NK-92 (cell line): ENCODE data around the gene CD93.

Experiments used
- DNase-seq: peaks from one replicate; lab custom pipeline; 2025; ENCODE audit not compliant: unreplicated experiment; lab: John Stamatoyannopoulos, UW

Gene CD93

DNA sequence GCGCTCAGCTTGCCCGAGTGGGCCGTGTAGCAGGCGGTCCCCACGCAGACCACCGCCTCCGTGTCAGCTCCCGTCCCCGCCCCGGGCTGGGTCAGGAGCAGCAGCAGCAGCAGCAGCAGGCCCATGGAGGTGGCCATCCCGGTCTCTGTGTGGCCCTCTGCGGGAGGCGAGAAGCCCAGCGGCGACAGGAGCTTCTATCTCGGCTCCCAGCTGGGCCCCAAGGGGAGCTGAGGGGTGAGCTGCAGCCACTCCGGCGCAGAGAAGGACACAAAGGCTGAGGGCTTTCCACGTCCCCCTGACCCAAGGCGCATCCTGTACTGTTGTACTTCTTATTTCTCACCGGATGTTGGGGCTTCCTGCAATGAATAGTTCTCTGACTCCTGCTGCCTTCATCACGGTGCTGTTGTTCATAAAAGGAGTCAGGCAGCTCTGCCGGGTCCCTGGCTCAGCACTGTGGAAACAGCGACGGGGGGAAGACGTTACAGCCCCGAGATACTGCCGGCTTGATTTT, at the start of gene CD93:
TSS of gene CD93 (minus strand) at position 269 of the 511 bp plus-strand sequence. CDS start at position 137, 132 bp downstream.
- DNase-seq: no peak

DNA sequence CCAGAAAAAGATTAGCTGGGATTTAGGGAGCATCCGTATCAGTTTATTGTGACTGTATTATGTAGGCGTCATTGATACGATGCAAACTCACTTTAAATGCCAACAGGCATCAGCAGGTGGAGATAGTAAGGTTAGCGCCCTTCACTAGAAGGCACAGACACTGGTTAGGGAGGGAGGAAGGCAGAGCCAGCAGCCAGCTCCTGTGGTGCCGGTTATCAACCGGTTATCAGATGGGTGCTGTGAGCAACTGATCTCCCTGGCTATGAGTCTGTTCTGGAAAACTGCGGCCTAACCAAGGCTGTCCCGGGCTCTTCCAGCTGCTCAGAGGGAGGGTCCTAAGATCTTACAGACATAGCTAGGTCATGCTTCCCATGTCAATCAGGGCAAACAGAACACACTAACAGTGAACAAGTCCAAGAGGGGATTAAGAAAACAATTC, 47.5 kb upstream of the CD93 start:
- DNase-seq: no peak

- no peak for DNase-seq
Measured at GRCh38 chr20:23132930-23133559, 46.9 kb upstream of the CD93 start.

GRCh38 chr20:23132293-23132929, 46.3 kb upstream of the CD93 start:
- DNase-seq: no peak

DNA sequence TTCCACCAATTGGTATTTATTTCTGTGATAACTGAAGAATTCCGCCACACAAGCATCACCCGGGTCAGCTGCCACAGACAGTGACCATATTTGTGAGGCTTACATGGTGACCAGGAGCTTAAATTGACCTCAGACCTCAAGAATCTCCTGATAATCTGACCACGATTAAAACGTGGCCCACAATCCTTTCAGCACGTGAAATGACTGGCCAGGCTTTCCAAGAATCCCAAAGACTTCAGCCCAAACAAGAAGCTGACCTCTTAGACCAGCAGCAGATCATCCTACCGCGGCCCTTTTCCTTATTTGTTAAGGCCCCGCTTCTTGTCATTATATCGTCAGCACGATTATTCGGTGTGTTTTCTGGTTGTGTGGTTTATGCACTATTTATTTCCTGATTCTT, 45.6 kb upstream of the CD93 start:
- no peak for DNase-seq

- DNase-seq: no peak
Measured at GRCh38 chr20:23130622-23131140, 44.6 kb upstream of the CD93 start.

DNA sequence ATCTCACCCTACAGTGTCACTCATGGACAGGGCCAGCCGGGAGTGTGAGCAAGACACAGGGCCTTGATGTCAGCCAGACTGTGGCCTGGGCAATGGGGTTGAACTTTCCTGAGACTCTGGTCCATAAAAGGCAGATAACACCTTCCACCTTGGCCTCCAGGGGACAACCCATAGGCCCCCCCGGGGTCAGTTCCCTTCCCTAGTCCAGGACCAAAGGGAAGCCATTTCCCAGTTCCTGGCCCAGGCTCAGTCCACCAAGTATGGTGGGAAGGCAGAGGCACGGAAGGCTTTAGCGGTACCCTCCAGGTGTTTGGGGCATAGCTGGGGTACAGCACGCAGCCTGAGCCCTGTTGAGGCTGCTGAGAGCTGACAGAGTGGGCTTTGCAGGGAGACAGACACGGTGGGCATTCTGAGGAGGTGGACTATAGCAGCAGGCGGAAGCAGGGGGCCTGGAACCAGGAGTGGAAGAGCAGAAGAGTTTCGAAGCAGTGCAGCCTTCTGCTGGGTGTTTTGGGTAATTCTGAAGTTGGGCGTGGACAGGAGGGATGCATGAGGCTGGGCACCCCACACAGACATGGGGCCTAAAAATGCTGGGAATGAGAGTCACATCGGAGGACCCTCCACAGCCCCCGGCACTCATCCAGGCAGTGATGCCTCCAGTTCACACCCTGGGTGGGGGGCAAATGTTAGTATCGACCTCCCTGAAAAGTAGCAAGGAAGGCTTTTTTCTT, 43.9 kb upstream of the CD93 start:
- no peak for DNase-seq

GRCh38 chr20:23129266-23129665, 43.1 kb upstream of the CD93 start:
- no peak for DNase-seq

DNA sequence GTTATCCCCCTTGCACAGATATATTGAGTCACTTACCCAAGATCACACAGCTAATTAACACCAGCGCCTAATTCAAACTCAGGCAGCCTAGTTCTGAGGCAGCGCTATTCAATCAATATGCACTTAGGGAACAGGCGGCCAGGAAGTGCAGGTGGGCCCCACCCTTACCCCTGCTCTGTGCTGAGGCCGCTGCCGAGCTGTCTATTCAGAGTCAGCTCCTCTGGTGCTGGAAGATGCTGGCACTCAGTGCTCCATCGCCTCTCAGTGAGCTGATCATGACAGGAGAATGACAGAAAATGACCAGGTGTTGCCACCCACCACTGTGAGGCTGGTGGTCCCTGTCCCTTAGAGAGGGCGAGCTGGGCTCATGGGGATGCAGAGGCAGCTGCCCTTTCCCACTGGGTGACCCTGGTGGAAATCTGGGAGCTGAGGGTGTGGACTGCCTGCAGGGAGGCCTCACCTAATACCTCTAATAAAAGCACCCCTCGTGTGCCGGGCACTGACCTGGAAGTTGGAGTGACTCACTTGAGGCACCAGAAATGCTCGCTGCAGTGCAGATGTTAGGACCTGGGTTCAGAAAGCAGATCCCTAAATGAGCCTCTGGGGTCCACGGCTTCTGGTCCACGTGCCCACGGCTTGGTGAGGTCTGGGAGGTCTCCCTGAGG, 42.5 kb upstream of the CD93 start:
- no peak for DNase-seq

GRCh38 chr20:23127506-23128279, 41.6 kb upstream of the CD93 start:
- DNase-seq: no peak

DNA sequence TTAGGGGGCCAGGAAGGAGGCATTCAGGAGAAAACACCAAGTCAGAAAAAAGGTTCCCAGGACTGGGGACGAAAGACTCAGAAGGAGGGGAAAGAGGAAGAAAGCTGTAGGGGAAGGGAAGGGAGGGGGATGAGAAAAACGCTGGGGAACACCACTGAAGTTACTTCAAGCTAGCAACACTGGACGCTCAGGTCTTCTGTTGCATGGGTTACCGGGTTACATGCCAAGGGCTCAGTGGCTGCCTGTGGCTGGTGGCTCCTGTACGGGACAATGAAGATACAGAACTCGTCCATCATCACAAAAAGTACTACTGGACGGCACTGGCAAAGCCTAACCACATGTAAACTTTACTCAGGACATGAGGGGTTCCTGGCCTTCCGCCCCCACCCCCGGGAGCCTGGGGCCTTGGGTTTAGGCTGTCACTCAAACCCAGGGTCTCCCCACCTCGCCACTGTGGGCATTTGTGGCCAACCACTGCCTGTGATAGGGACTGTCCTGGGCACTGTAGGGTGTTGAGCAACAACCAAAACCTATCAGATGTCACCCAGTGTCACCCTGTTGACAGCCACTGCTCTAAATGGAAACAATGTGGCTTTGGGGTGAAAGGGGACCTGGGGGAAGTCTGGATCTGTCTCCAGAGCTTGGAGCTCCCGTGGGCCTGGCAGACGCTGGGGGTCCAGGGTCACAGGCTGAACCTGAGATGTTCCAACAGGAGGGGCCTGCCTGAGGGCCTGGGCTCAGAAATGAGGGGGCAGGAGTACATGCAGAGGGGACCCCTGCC, 40.3 kb upstream of the CD93 start:
- DNase-seq: no peak

GRCh38 chr20:23125625-23126191, 39.6 kb upstream of the CD93 start:
- DNase-seq: no peak

DNA sequence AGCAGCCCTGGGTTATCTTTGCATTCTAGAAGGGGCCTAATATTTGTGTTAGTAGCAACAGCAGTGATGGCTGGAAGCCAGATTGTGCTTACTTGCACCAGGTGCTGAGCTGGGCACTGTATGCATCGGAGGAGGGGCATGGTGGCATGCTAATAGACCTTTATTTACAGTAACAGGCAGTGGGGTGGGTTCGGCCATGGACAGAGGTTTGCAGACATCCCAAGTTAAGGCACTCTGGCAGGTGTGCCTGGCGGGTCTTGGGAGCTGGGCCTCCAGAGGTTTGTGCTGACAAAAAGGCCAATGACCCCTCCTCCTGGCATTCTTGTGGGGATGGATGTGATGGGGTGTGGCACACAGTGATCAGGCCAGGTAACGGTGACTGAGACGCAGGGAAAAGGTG, 39.0 kb upstream of the CD93 start:
- no peak for DNase-seq

DNA sequence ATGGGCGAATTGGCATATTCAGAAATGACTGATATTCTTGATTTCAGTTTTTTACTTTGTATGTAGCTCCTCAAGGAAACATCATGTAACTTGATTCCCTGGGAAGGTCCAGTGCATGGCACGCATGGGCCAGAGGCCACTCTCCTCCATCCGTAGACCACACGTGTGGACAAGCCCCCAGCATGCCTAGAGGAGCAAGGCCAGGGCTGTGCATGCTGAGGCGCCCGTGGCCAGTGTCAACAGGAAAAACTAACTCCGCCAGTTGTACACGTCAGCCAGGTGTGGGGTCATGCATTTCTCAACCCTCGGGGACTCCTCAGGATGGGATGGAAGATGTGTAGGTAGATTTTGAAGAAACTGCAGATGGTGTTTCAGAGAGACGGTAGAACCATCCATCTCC, 37.8 kb upstream of the CD93 start:
- no peak for DNase-seq

- DNase-seq: no peak
Measured at GRCh38 chr20:23122796-23123655, 36.9 kb upstream of the CD93 start.

GRCh38 chr20:23122321-23122720, 36.2 kb upstream of the CD93 start:
- DNase-seq: no peak

GRCh38 chr20:23121751-23122320, 35.7 kb upstream of the CD93 start:
- DNase-seq: no peak
